HL-60 (cell line): ENCODE results near the gene TTC27.

ENCODE experiments used
- GABPA ChIP-seq: IDR thresholded peaks from 2 replicates; pipeline ENCODE4 v1.6.1; 2012; ENCODE audit warnings: low read depth
- TF ChIP-seq, protein P1 (sequence below): IDR thresholded peaks from one replicate; pipeline ENCODE4 v1.5.1; 2011; ENCODE audit warnings: low read length, control low read depth, inconsistent platforms; ENCODE audit not compliant: insufficient read depth
- TF ChIP-seq, protein P2 (sequence below): IDR thresholded peaks from 2 replicates; pipeline ENCODE4 v1.6.1; 2012; ENCODE audit warnings: low read depth; ENCODE audit not compliant: insufficient replicate concordance

DNA sequence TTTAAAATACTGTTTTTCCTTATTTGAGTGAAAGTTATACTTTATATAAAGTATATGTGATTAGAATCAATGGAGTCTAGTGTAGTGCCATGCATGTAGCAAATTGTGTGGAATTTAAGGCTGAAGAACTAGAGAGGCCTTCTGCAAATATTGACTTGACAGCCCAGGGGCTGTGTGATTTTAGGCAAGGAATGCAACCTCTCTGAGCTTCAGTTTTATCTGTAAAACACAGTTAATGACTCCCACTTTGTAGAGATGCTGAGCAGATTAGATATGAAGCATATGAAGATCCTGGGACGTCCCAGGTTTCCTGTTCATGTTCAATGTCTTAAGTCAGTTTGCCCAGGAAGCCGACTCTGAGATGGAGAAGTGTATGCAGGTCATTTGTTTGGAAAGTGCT lies 235.5 kb downstream of the TTC27 start:
- TF ChIP-seq, protein P1, sequence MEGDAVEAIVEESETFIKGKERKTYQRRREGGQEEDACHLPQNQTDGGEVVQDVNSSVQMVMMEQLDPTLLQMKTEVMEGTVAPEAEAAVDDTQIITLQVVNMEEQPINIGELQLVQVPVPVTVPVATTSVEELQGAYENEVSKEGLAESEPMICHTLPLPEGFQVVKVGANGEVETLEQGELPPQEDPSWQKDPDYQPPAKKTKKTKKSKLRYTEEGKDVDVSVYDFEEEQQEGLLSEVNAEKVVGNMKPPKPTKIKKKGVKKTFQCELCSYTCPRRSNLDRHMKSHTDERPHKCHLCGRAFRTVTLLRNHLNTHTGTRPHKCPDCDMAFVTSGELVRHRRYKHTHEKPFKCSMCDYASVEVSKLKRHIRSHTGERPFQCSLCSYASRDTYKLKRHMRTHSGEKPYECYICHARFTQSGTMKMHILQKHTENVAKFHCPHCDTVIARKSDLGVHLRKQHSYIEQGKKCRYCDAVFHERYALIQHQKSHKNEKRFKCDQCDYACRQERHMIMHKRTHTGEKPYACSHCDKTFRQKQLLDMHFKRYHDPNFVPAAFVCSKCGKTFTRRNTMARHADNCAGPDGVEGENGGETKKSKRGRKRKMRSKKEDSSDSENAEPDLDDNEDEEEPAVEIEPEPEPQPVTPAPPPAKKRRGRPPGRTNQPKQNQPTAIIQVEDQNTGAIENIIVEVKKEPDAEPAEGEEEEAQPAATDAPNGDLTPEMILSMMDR: no peak
- TF ChIP-seq GABPA: no peak
- TF ChIP-seq, protein P2, sequence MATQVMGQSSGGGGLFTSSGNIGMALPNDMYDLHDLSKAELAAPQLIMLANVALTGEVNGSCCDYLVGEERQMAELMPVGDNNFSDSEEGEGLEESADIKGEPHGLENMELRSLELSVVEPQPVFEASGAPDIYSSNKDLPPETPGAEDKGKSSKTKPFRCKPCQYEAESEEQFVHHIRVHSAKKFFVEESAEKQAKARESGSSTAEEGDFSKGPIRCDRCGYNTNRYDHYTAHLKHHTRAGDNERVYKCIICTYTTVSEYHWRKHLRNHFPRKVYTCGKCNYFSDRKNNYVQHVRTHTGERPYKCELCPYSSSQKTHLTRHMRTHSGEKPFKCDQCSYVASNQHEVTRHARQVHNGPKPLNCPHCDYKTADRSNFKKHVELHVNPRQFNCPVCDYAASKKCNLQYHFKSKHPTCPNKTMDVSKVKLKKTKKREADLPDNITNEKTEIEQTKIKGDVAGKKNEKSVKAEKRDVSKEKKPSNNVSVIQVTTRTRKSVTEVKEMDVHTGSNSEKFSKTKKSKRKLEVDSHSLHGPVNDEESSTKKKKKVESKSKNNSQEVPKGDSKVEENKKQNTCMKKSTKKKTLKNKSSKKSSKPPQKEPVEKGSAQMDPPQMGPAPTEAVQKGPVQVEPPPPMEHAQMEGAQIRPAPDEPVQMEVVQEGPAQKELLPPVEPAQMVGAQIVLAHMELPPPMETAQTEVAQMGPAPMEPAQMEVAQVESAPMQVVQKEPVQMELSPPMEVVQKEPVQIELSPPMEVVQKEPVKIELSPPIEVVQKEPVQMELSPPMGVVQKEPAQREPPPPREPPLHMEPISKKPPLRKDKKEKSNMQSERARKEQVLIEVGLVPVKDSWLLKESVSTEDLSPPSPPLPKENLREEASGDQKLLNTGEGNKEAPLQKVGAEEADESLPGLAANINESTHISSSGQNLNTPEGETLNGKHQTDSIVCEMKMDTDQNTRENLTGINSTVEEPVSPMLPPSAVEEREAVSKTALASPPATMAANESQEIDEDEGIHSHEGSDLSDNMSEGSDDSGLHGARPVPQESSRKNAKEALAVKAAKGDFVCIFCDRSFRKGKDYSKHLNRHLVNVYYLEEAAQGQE: no peak
